AG09309 (cell line): ENCODE data around the gene PTPRU.

Experiments
- DNase-seq: peaks from one replicate; pipeline ENCODE4 v3.0.0-alpha.2; 2010; ENCODE audit warnings: low read depth
- H3K4me3 ChIP-seq: 2 replicates; pipeline ENCODE4 v1.5.1; 2011; ENCODE audit warnings: mild to moderate bottlenecking, low read depth, low read length, moderate library complexity; ENCODE audit not compliant: control insufficient read depth
- TF ChIP-seq, protein P1 (sequence below): IDR thresholded peaks from 2 replicates; pipeline ENCODE4 v1.5.1; 2011; ENCODE audit warnings: mild to moderate bottlenecking, low read depth, low read length, inconsistent platforms; ENCODE audit not compliant: insufficient read depth, control insufficient read depth; ENCODE audit errors: missing control alignments

PTPRU gene

DNA sequence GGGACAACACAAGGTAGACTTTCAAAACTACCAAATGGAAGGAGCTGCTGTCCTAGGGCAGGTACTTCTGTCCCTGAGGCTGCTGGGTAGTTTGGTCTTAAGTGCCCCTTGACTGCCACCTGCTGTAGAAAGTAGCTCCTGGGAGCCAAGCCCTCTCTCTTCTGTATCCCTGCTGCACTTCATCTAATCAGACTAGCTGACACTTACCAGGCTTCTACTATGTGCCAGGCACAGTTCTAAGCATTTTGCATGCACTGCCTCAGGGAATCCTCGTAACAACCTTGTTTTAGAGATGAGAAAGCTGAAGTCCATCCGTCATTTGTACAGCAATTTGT, 38.8 kb upstream of the PTPRU start:
- TF ChIP-seq, protein P1, sequence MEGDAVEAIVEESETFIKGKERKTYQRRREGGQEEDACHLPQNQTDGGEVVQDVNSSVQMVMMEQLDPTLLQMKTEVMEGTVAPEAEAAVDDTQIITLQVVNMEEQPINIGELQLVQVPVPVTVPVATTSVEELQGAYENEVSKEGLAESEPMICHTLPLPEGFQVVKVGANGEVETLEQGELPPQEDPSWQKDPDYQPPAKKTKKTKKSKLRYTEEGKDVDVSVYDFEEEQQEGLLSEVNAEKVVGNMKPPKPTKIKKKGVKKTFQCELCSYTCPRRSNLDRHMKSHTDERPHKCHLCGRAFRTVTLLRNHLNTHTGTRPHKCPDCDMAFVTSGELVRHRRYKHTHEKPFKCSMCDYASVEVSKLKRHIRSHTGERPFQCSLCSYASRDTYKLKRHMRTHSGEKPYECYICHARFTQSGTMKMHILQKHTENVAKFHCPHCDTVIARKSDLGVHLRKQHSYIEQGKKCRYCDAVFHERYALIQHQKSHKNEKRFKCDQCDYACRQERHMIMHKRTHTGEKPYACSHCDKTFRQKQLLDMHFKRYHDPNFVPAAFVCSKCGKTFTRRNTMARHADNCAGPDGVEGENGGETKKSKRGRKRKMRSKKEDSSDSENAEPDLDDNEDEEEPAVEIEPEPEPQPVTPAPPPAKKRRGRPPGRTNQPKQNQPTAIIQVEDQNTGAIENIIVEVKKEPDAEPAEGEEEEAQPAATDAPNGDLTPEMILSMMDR: peak; percentile 61
- no peak overlapping the region for H3K4me3 ChIP-seq
- no peak for DNase-seq

DNA sequence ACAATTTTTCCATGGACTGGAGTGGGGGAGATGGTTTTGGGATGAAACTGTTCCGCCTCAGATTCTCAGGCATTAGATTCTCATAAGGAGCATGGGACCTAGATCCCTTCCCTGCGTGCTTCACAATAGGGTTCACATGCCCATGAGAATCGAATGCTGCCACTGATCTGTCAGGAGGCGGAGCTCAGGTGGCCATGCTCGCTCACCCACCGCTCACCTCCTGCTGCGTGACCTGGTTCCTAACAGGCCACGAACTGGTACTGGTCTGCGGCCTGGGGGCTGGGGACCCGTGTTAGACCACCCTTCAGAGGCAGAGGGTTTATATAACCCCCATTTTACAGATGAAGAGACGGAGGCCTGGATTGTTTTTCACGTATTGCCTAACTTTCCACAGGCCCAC, 38.3 kb upstream of the PTPRU start:
- TF ChIP-seq, protein P1: no peak
- no peak for DNase-seq
- H3K4me3 ChIP-seq: no peak overlapping the region

DNA sequence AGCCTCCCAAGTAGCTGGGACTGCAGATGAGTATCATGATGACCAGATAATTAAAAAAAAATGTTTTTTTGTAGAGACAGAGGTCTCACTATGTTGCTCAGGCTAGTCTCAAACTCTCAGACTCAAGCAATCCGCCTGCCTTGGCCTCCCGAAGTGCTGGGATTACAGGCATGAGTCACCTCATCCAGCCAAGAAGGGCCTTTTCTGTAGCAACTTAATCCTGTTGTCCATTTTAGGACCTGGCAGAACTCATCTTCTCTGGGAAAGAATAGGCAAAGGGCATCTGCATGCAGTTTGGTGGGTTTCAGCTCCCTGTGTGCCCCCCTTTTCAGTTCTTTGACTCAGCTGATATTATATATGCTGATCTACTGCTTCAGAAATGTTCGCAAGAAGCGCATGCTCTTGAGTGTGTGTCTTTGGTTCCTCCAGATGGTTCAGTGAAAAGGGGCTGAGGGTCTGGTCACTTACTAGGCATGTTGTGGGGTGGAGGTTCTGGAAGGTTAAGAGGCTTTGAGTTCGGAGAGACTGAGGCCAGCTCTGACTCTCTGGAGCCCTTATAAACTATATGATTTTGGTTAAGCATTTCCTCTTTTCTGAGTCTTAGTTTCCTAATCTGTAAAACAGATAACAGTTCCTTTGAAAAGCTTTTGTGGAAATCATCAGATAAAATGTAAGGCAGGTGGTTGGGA, 35.3 kb upstream of the PTPRU start:
- TF ChIP-seq, protein P1: no peak
- no peak overlapping the region for H3K4me3 ChIP-seq
- no peak for DNase-seq

DNA sequence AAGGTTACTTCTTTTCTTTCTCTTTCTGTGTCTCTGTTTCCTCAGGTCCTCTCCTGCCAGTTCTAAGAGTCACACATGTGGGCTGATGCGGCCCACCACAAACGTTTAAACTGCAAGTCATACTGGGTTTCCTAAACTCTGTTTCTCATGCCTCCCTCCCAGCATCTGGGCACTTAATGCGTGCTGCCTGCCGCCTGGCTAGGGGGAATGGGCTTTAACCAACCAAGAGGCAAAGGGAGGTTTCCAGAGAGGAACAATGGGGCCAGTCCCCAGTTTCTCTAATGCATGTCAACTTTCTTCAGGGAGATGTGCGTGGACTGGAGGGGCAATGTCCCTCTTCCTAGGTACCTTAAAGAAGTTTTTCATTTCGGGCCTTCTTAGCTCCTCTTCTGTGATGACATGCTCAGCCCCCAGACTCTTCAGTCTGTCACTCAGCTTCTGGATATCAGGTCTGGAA, 34.7 kb upstream of the PTPRU start:
- TF ChIP-seq, protein P1: no peak
- H3K4me3 ChIP-seq: no peak overlapping the region
- no peak for DNase-seq

DNA sequence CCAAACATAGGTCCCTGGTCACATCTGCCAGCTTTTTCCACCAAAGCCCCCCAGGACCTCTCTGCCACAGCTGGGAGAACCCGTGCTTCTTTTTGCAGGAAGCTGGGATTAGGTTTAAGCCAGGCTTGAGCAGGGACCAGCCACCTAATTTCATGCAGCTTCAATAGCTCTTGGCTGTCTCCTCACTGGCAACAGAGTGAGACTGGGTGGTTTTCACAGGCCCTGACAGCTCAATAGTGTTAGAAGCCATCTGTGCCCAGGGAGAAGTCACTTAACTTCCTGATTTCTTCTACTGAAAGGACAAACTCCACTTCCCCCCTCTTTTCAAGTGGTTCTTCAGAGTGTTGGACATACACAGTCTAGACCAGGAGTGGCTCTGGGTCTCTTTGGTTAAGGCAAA, 34.3 kb upstream of the PTPRU start:
- H3K4me3 ChIP-seq: no peak overlapping the region
- no peak for DNase-seq
- TF ChIP-seq, protein P1: no peak

DNA sequence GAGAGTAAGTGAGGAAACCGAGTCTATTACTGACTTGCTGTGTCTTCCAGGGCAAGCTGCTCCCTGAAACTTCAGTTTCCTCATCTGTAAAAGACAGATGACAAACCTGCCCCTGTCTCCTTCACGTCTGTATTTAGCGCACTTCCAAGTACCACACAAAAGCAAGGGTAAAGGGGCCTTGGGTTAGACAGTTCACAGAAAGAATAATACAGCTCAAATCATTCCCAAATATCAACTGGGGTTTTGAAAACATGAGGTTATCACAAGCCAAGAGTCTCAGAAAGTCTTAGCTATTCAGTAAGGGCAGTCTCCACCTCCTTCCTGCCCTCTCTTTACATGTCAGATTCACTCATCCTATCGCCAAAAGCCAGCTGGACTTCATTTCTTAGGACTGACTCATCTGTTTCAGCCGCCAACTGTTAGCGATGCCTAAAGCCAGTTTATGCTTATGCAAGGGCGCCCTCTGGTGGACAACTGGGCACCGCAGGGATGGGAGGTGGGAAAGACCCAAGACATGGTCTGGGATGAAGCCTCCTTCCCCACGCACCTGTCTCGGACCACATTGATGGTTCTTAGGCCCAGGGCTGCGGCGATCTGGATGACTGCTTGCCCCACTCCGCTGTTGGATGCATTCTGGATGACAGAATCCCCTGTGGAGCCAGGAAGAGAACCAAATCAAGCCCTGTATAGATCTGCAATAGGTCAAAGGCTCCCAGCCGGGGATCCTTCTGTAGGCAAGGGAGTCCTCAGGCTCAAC, 33.6 kb upstream of the PTPRU start:
- no peak overlapping the region for H3K4me3 ChIP-seq
- TF ChIP-seq, protein P1: peak; percentile 98
- DNase-seq: peak; percentile 94

DNA sequence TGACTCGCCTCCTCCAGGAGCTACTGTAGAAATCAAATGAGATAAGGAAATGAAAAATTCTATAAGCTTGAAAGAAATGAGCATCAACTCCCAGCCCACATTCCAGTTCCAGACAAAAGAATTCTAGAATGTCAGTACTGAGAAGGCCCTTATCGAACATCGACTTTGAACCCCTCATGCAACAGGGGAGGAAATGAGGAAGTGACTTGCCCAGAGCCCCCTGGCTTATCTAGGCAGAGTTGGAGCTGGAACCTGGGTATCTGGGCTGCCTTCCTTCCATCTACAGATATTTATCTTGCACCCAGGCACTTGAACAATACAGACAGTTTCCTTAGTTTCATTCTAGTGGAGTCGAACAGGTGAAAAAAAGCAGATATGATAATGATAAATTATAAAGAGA, 27.9 kb upstream of the PTPRU start:
- no peak overlapping the region for H3K4me3 ChIP-seq
- no peak for DNase-seq
- TF ChIP-seq, protein P1: no peak
